Measurements from ENCODE around the gene ADARB2. TPM values are rescaled to one million over a fixed set of nuclear protein-coding genes. Genes with fewer than 3 reads are reported as not detected.
"Not testable (repeated sequence)": the region's sequence is repeated elsewhere in the genome, so short reads cannot be mapped to it uniquely, and the experiment has no call there.

Gene ADARB2
- total and polyA plus RNA-seq, 4 donors, result under 0.01 to 0.79 TPM; not detected in 2

DNA sequence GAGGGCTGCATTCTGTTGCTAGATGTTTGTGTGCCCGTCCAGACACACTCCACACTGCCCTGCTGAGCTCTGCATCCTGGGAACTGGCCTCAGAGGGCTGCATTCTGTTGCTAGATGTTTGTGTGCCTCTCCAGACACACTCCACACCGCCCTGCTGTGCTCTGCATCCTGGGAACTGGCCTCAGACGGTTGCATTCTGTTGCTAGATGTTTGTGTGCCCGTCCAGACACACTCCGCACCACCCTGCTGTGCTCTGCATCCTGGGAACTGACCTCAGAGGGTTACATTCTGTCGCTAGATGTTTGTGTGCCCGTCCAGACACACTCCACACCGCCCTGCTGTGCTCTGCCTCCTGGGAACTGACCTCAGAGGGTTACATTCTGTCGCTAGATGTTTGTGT is 120.6 kb downstream of the ADARB2 start:
- ATAC-seq (ENCODE audit: low FRiP score); DNase-seq; H3K27ac ChIP-seq (ENCODE audit: low read depth in 1 of 2, low read length in 2 of 2); H3K4me1 ChIP-seq (ENCODE audit: control insufficient read depth in 1 of 2, insufficient read depth in 2 of 2, low read length in 2 of 2); intact Hi-C loops (cut with DNase I); H3K9me3 ChIP-seq (ENCODE audit: control insufficient read depth, low read length); H3K27me3 ChIP-seq (ENCODE audit: control insufficient read depth in 1 of 2, insufficient read depth in 2 of 2, low read length in 1 of 2); H3K4me3 ChIP-seq (ENCODE audit: low read length in 2 of 2); H3K36me3 ChIP-seq (ENCODE audit: control insufficient read depth in 1 of 2, insufficient read depth in 2 of 2, low read length in 1 of 2): not testable (repeated sequence)
- 16 to 20% methylated on average over 9 of the region's 9 CpGs for WGBS, 2 donors

DNA sequence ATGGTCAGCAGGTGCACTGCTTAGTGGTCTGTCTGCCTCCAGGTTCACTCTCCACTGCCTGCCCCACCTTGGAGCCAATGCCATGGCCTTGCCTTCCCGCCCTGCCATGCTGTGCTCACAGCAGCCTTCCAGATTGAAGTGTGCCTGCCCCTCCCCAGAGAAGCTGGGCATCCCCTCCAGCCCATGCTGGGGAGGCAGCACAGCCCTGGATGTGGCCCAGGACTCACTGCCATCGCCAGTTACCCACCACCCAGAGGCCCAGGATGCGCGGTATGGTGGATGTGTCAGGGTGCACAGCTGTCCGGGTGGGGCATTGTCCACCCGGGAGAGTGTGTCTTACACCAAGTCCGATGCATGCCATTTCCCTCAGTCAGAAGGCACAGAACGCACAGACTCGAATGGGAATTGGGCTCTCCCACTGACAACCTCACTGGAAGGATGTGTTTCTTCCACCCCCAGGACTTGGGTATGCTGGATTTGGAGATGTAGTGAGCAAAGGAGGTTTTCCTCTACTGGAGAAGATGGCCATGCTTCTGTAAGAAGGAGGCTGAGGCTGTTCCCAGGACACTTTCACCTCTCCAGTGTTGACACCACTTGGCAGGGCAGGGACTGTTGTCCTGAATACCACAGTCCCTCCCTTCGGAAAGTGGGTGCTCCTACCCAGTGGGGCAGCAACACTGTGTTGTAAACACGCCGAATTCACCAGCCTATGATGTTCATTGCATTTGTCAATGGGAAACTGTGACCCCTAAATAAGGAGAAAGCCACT is 122.0 kb downstream of the ADARB2 start:
- DNase-seq (peak in 1 of 2 donors; percentile 19), ATAC-seq (ENCODE audit: low FRiP score) (no peak)
- Histone ChIP-seq H3K36me3 (ENCODE audit: control insufficient read depth in 1 of 2, insufficient read depth in 2 of 2, low read length in 1 of 2) (no peaks in the 10 kb centered on the region), H3K4me3 (ENCODE audit: low read length in 2 of 2) (no peak overlapping the region), H3K27me3 (ENCODE audit: control insufficient read depth in 1 of 2, insufficient read depth in 2 of 2, low read length in 1 of 2) (peaks cover 0 to 2% of the 10 kb centered on the region in 2 donors), H3K9me3 (ENCODE audit: control insufficient read depth, low read length) (peaks cover 1% of the 10 kb centered on the region), H3K4me1 (ENCODE audit: control insufficient read depth in 1 of 2, insufficient read depth in 2 of 2, low read length in 2 of 2) (no peaks in the 10 kb centered on the region), H3K27ac (ENCODE audit: low read depth in 1 of 2, low read length in 2 of 2) (no peak overlapping the region)
- intact Hi-C loops (cut with DNase I), result no loop called here
- WGBS, 2 donors, result 81 to 84% methylated on average over 12 of the region's 12 CpGs

DNA sequence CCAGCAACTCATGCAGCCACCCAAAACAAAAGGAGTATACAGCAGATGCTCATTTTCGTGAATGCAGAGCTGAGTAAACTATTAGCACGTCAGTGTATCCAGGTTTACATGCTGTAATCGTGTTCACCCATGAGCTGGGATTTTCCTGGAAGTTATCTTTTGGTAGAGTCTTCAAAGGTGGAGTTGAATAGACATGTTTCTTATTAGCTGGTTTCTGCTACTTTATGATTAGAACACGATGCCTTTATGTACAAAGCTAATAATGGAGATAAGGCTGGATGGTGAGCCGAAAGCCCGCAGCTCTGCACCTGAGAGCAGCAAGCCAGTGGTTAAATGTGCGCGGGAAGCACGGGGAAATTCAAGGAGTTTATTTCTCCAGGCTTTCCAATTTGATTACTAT is 123.8 kb downstream of the ADARB2 start:
- ATAC-seq (ENCODE audit: low FRiP score) (no peak), DNase-seq (peak in 1 of 2 donors; percentile 4)
- H3K27ac ChIP-seq (ENCODE audit: low read depth in 1 of 2, low read length in 2 of 2), result no peak overlapping the region
- no peaks in the 10 kb centered on the region for H3K9me3 ChIP-seq (ENCODE audit: control insufficient read depth, low read length)
- intact Hi-C loops (cut with DNase I), result no loop called here
- H3K4me3 ChIP-seq (ENCODE audit: low read length in 2 of 2), result no peak overlapping the region
- no peaks in the 10 kb centered on the region for H3K36me3 ChIP-seq (ENCODE audit: control insufficient read depth in 1 of 2, insufficient read depth in 2 of 2, low read length in 1 of 2)
- WGBS, 2 donors, result 75 to 79% methylated on average over 9 of the region's 9 CpGs
- peaks cover 0 to 2% of the 10 kb centered on the region in 2 donors for H3K27me3 ChIP-seq (ENCODE audit: control insufficient read depth in 1 of 2, insufficient read depth in 2 of 2, low read length in 1 of 2)
- H3K4me1 ChIP-seq (ENCODE audit: control insufficient read depth in 1 of 2, insufficient read depth in 2 of 2, low read length in 2 of 2), result no peaks in the 10 kb centered on the region

DNA sequence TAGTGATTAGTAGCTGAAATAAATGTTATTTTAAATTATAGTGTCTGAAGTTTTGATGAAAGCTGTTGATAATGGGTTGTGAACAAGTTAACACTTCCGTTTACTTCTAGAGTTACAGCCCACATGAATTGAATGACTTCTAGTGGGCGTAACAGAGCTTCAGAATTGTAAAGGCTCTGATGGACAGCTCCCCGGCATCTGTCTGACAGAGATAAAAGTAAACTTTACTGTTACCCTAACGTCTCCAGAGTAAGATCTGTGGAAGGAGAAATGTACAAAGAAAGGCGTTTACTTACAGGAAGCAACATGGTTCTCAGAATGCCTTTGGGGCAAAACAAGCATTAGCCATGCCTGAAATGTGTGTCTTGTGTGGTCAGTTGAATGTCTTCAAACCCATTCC is 124.4 kb downstream of the ADARB2 start:
- H3K4me3 ChIP-seq (ENCODE audit: low read length in 2 of 2), result no peak overlapping the region
- no peak overlapping the region for H3K27ac ChIP-seq (ENCODE audit: low read depth in 1 of 2, low read length in 2 of 2)
- no peaks in the 10 kb centered on the region for H3K9me3 ChIP-seq (ENCODE audit: control insufficient read depth, low read length)
- no peak for DNase-seq
- H3K27me3 ChIP-seq (ENCODE audit: control insufficient read depth in 1 of 2, insufficient read depth in 2 of 2, low read length in 1 of 2), result peaks cover 0 to 2% of the 10 kb centered on the region in 2 donors
- no peaks in the 10 kb centered on the region for H3K36me3 ChIP-seq (ENCODE audit: control insufficient read depth in 1 of 2, insufficient read depth in 2 of 2, low read length in 1 of 2)
- WGBS, 2 donors, result 28 to 36% methylated on average over 5 of the region's 5 CpGs
- ATAC-seq (ENCODE audit: low FRiP score), result no peak
- no peaks in the 10 kb centered on the region for H3K4me1 ChIP-seq (ENCODE audit: control insufficient read depth in 1 of 2, insufficient read depth in 2 of 2, low read length in 2 of 2)
- intact Hi-C loops (cut with DNase I), result no loop called here

DNA sequence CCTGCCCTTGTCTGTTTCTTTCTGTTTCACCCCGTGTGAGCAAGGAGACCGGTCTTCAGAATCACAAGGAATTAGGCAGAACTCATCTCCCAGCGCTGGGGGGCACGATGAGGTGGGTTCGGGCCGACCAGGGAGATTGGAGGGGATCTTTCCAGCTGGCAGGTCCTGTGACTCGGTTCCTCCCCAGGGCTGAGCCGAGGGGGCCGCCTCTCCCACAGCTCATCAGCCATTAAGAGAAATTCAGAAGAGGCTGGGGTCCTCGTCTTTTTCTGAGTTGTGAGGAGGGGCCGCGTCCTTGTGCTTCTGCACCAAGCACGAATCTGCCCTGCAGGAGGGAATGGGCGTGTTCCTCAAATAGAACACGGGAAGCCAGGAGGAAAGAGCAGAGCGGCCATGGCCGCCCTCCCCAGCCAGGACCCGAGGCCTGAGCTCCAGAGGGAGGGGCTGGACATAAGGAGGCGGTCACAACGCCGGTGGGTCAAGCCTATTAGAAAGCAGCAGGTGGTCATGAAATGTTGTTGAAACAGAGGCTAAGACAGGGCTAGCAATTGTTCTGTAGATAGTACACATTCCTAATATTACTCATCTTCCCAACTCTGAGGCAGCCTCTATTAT is 125.3 kb downstream of the ADARB2 start:
- no peaks in the 10 kb centered on the region for H3K4me1 ChIP-seq (ENCODE audit: control insufficient read depth in 1 of 2, insufficient read depth in 2 of 2, low read length in 2 of 2)
- WGBS, 2 donors, result 61 to 62% methylated on average over 21 of the region's 21 CpGs
- intact Hi-C loops (cut with DNase I), result no loop called here
- no peaks in the 10 kb centered on the region for H3K36me3 ChIP-seq (ENCODE audit: control insufficient read depth in 1 of 2, insufficient read depth in 2 of 2, low read length in 1 of 2)
- peaks cover 0 to 2% of the 10 kb centered on the region in 2 donors for H3K27me3 ChIP-seq (ENCODE audit: control insufficient read depth in 1 of 2, insufficient read depth in 2 of 2, low read length in 1 of 2)
- DNase-seq (peak in 1 of 2 donors; percentile 19), ATAC-seq (ENCODE audit: low FRiP score) (no peak)
- no peaks in the 10 kb centered on the region for H3K9me3 ChIP-seq (ENCODE audit: control insufficient read depth, low read length)
- no peak overlapping the region for H3K4me3 ChIP-seq (ENCODE audit: low read length in 2 of 2)
- no peak overlapping the region for H3K27ac ChIP-seq (ENCODE audit: low read depth in 1 of 2, low read length in 2 of 2)

DNA sequence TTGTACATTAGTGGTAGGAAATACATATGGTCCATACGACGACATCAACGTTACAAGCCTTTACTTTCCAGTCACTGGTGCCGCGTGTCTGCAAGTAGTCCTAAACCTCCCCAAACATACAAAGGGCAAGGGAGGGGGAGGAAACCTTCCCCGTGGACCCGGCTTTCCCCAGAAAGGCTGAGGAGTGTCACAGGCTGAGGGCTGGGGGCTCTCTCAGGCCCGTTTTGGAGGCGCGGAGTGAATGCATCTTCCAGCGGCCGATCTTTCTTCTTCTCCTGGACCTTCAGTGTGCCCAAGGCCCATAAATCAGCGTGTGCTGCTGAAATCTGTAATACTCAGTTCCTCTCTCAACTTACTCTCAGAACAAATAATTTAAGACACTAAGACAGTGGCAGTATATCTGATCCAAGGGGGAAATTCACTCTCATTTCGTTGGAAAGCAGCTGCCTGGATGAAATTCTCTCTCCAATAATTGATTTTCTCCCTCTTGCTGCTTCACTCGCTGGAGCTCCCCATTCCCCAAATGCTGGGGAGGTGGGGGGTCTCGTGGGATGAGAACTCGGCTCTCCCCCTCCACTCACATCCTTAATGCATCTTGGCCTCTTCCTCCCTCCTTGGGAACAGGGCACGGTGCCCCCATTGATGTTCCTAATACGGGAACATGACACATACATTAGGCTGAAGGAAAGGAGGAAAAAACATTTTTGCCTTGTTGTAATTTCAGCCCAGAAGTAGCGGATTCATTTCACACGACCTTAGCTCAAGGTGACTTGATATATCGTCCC is 126.1 kb downstream of the ADARB2 start:
- no peak overlapping the region for H3K4me3 ChIP-seq (ENCODE audit: low read length in 2 of 2)
- no peak overlapping the region for H3K27ac ChIP-seq (ENCODE audit: low read depth in 1 of 2, low read length in 2 of 2)
- no peaks in the 10 kb centered on the region for H3K27me3 ChIP-seq (ENCODE audit: control insufficient read depth in 1 of 2, insufficient read depth in 2 of 2, low read length in 1 of 2)
- H3K36me3 ChIP-seq (ENCODE audit: control insufficient read depth in 1 of 2, insufficient read depth in 2 of 2, low read length in 1 of 2), result no peaks in the 10 kb centered on the region
- ATAC-seq (ENCODE audit: low FRiP score) (no peak), DNase-seq (peak; percentile 7 to 45)
- WGBS, 2 donors, result 46 to 61% methylated on average over 22 of the region's 22 CpGs
- no peaks in the 10 kb centered on the region for H3K9me3 ChIP-seq (ENCODE audit: control insufficient read depth, low read length)
- no peaks in the 10 kb centered on the region for H3K4me1 ChIP-seq (ENCODE audit: control insufficient read depth in 1 of 2, insufficient read depth in 2 of 2, low read length in 2 of 2)
- intact Hi-C loops (cut with DNase I), result no loop called here

DNA sequence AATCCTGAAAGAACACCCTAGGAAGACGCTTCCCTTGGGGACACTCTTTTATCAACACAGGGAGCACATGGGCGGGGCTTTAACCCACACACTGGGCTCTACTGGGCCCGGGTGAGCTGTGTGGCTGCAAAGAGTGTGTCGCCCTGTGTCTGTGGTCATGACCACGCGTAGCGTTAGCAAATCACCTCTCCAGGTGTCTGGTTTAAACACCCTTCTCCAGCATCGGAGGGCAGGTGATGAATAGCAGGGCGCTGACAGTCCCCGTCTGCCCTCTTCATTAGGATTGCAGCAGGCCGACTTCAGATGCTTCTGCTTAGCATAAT is 127.7 kb downstream of the ADARB2 start:
- 55% methylated on average over 11 of the region's 11 CpGs for WGBS, 2 donors
- H3K27me3 ChIP-seq (ENCODE audit: control insufficient read depth in 1 of 2, insufficient read depth in 2 of 2, low read length in 1 of 2), result no peaks in the 10 kb centered on the region

DNA sequence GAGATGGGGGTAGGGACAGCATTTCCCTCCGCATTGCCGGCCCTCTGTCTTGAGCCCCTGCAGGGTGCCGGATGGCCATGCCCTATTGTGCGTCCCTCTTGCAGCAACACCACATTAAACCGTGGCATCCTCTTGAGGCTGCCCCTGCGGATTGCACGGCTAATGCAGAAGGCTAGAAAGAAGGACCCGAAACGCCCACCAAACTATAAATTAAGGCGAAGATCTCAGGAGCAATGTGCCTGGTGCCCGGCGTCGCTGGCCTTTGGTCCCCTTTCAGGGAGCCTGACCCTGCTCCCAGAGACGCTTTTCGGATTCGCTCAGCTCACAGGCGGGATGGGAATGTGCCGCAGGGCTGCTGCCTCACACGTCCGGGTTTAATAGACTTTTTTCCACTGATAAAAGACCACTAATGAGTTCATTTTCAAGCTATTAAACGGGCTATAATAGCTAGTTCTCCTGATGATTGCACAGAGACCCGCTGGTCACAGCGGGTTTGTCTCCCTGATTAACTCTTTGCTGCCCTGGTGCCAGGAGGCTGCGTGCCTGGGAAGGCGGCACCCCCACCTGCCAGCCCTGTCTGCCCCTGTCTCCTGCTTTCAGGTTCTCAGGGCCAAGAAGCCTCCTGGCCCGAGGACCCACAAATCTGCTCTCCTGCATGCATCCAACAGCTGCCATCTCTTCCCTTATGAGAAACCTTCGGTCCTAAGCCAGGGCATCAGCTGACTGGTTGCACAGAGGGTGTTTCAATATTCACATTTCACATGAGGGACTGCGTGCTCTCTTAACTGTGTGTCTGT is 128.3 kb downstream of the ADARB2 start:
- Histone ChIP-seq H3K4me3 (ENCODE audit: low read length in 2 of 2) (no peak overlapping the region), H3K9me3 (ENCODE audit: control insufficient read depth, low read length) (no peaks in the 10 kb centered on the region), H3K27me3 (ENCODE audit: control insufficient read depth in 1 of 2, insufficient read depth in 2 of 2, low read length in 1 of 2) (no peaks in the 10 kb centered on the region), H3K27ac (ENCODE audit: low read depth in 1 of 2, low read length in 2 of 2) (no peak overlapping the region), H3K36me3 (ENCODE audit: control insufficient read depth in 1 of 2, insufficient read depth in 2 of 2, low read length in 1 of 2) (no peaks in the 10 kb centered on the region), H3K4me1 (ENCODE audit: control insufficient read depth in 1 of 2, insufficient read depth in 2 of 2, low read length in 2 of 2) (no peaks in the 10 kb centered on the region)
- intact Hi-C loops (cut with DNase I), result no loop called here
- no peak for ATAC-seq (ENCODE audit: low FRiP score)
- DNase-seq, result peak in 1 of 2 donors; percentile 15
- 12 to 15% methylated on average over 28 of the region's 28 CpGs for WGBS, 2 donors

More for the DNA sequence above, 127.7 kb downstream of the ADARB2 start:
- ATAC-seq (ENCODE audit: low FRiP score) (no peak), DNase-seq (peak in 1 of 2 donors; percentile 14)
- no peak overlapping the region for H3K4me3 ChIP-seq (ENCODE audit: low read length in 2 of 2)
- H3K9me3 ChIP-seq (ENCODE audit: control insufficient read depth, low read length), result no peaks in the 10 kb centered on the region
- no peaks in the 10 kb centered on the region for H3K4me1 ChIP-seq (ENCODE audit: control insufficient read depth in 1 of 2, insufficient read depth in 2 of 2, low read length in 2 of 2)
- intact Hi-C loops (cut with DNase I), result no loop called here
- H3K27ac ChIP-seq (ENCODE audit: low read depth in 1 of 2, low read length in 2 of 2), result no peak overlapping the region
- no peaks in the 10 kb centered on the region for H3K36me3 ChIP-seq (ENCODE audit: control insufficient read depth in 1 of 2, insufficient read depth in 2 of 2, low read length in 1 of 2)

Measured in aorta (tissue), 5 donors.